Fibroblast of pulmonary artery (primary cell): ENCODE data around the gene CDC42BPA.
A peak's percentile ranks its signal among the peaks of the same experiment; 100 is the strongest.

ENCODE experiments used
- DNase-seq: peaks from one replicate; pipeline ENCODE4 v3.0.0-alpha.2; 2010; ENCODE audit warnings: low read depth
- H3K4me3 ChIP-seq: replicated peaks from 2 replicates; pipeline ENCODE4 v1.5.1; 2011; ENCODE audit warnings: low read depth, mild to moderate bottlenecking, control low read depth, low read length, moderate library complexity
- TF ChIP-seq, protein P1 (sequence below): IDR thresholded peaks from 2 replicates; pipeline ENCODE4 v1.5.1; 2011; ENCODE audit warnings: mild to moderate bottlenecking, control low read depth, low read length, inconsistent platforms; ENCODE audit errors: missing control alignments

Gene CDC42BPA

DNA sequence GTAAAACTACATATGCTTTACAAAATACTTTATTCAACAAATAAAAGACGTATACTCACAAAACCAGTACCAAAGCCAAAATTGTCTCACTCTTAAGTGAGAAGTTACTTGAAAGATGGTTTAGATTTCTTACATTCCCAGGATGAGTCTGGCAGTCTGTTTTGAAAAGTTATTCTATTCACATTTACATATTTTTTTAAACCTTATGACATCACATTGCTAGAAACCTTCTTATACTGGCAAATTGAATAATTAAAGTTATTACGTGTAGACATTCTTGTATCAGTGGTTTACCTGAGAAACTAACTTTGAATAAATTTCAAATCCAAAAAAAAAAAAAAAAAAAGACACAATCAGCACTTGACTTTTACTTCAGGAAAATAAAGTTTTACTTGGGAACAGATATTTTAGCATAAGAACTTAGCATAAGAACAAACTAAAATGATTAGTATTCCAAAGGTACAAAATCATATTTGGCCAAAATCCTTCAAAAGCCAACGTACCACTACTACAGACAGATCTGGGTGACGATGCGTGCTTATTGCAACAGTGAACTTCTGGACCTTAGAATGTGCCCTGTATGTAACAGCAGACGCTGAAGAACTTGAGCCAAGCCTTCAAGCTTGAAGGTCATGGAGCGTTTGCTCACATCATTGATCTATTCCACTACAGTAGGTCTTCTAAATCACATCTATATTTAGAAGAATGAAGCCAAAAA lies 2.5 kb downstream of the CDC42BPA start:
- TF ChIP-seq, protein P1, sequence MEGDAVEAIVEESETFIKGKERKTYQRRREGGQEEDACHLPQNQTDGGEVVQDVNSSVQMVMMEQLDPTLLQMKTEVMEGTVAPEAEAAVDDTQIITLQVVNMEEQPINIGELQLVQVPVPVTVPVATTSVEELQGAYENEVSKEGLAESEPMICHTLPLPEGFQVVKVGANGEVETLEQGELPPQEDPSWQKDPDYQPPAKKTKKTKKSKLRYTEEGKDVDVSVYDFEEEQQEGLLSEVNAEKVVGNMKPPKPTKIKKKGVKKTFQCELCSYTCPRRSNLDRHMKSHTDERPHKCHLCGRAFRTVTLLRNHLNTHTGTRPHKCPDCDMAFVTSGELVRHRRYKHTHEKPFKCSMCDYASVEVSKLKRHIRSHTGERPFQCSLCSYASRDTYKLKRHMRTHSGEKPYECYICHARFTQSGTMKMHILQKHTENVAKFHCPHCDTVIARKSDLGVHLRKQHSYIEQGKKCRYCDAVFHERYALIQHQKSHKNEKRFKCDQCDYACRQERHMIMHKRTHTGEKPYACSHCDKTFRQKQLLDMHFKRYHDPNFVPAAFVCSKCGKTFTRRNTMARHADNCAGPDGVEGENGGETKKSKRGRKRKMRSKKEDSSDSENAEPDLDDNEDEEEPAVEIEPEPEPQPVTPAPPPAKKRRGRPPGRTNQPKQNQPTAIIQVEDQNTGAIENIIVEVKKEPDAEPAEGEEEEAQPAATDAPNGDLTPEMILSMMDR, result no peak
- peak; percentile 83 for DNase-seq
- H3K4me3 ChIP-seq, result peak overlapping the region; percentile 76

GRCh38 chr1:227314014-227314848 lies 4.1 kb downstream of the CDC42BPA start:
- DNase-seq, result no peak
- H3K4me3 ChIP-seq, result peak overlapping the region; percentile 76
- TF ChIP-seq, protein P1, result no peak

DNA sequence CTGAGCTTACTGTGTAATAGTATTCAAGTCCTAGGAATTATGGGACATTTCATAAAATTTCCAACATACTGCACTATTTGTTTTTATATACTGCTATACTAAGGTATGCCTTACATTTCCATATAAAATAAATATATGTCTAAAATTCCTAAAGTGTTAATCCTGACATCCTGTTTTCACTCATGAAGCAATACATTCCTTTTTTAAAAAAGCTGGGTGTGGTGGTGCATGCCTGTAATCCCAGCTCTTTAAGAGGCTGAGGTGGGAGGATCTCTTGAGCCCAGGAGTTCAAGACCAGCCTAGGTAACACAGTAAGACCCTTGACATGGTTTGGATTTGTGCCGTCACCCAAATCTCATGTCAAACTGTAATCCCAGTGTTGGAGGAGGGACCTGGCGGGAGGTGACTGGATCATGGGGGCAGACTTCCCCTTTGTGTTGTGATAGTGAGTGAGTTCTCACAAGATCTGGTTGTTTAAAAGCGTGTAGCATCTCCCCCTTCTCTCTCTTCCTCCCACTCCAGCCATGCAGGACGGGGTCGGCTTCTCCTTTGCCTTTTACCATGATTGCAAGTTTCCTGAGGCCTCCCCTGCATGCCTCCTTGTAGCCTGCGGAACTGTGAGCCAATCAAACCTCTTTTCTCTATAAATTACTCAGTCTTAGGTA lies 5.8 kb downstream of the CDC42BPA start:
- peak; percentile 13 for DNase-seq
- TF ChIP-seq, protein P1, result no peak
- no peak overlapping the region for H3K4me3 ChIP-seq

GRCh38 chr1:227311389-227312001 lies 6.8 kb downstream of the CDC42BPA start:
- TF ChIP-seq, protein P1, result no peak
- H3K4me3 ChIP-seq, result no peak overlapping the region
- DNase-seq, result no peak

DNA sequence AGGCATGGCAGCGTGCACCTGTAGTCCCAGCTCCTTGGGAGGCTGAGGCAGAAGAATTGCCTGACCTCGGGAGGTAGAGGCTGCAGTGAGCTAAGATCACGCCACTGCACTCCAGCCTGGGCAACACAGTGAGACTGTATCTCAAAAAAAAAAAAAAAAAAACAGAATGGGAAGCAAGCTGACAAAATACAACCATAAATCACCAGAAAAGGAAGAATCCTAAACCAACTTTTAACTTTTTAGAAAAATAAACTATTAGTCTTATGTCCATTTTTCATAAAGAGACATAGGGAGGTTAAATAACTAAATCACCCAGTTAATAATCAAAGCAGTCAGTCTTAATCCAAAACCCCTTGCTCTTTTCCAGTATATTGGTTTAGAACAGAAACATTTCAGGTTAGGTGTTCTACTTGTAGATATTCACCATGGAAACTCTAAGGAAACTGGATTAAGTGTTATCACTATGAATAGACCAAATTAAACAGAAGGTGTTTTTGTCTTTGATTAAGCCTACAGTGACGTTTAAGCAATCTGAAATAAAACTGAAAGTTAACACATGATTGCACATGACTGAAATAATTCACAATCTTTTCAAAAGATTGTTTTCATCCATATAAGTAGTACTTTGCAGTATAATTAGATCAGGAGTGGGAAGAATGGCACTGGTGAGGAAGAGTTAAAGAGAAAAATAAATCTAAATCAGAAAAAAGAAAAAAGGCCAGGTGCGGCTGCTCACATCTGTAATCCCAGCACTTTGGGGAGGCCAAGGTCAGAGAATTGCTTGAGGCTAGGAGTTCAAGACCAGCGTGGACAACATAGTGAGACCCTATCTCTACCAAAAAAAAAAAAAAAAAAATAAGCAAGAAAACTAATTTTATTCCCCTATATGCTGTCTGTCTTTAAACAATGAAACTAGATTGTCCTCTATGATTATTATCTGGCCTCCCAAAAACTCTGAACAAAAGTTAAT lies 9.6 kb downstream of the CDC42BPA start:
- DNase-seq, result no peak
- H3K4me3 ChIP-seq, result no peak overlapping the region
- TF ChIP-seq, protein P1, result no peak

DNA sequence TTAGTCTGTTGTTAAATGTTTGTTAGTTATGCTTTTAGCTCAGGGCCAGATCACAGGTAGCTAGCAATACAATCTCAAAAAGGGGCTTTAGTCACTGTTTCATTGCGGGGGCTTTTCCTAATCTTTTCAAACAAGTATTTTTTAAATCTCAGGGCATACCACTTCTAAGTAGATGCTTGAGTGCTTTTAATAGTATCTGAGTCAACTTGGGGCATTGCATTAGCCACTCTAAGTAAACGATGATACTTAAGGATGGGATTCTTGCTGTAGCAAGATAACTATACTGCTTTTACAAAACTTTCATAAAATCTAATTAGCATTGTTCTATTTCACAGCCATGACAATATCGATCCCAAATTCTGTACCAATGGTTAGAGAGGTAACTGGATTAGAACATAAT lies 11.6 kb downstream of the CDC42BPA start:
- TF ChIP-seq, protein P1, result no peak
- DNase-seq, result no peak
- no peak overlapping the region for H3K4me3 ChIP-seq
